WI38 (cell line): ENCODE data around the gene COL5A1.

ENCODE experiments used
- H3K4me3 ChIP-seq: 2 replicates; pipeline ENCODE4 v1.5.1; 2011; ENCODE audit warnings: low read depth, mild to moderate bottlenecking, control low read depth, low read length
- CTCF ChIP-seq: IDR thresholded peaks from 2 replicates; pipeline ENCODE4 v1.5.1; 2012; ENCODE audit warnings: low read depth, mild to moderate bottlenecking, control low read depth, low read length

The COL5A1 gene

DNA sequence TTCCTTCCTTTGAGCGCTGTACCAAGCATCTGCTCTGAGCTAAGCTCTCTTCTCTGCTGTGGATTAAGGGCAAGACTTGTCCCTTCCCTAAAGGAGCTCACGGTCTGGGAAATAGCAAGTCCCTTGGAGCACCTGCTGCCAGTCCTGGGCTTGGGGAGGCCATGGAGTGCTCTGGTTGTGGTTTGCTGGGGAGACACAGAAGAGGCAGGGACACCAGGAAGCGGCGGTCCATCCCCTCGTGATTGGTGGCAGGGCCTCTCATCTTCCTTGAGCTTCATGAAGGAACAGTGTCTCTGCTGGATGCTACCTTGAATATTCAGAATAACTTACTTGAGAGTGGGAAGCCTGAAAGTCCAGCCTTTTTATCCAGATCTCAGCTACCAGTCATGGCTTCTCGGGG is 35.3 kb downstream of the COL5A1 start:
- TF ChIP-seq CTCF, result no peak
- H3K4me3 ChIP-seq, result no peak overlapping the region

DNA sequence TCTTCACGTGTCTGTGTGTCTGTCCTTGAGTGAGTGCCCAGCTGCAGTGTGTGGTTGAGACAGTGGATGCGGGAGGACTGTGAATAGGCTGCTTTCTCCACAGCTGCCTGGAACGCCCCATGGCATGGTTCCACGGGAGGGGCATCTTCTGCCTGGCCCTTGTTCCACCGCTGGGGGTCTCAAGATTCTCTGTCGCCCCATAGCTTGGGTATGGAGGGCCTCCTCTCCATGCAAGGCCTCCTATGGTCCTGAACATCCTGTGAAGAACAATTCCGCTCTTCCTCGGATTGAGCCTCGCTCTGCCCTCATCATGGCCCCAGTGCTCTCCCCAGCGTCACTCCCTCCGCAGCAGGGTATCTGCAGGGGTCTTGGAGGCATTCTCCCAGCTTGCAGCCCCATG is 36.1 kb downstream of the COL5A1 start:
- TF ChIP-seq CTCF, result no peak
- H3K4me3 ChIP-seq, result no peak overlapping the region

DNA sequence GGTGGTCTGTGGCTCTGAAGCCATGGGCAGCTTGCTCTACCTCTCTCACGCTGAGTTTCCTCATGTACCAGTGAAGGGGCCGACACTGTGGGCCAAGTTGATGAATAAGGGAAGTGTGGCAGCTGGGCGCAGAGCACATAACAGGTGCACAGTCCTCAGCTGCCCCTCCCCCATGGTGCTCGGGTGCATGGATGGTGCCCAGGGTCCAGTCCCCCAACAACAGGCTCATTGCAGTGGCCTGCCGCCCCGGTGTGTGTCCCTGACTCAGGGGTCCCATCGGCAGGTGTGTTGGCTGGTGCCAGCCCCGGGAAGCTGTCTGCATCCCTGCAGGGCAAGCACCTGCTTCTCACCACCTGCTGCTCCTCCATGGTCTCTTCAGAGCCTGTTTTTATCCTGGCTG is 36.6 kb downstream of the COL5A1 start:
- no peak for TF ChIP-seq CTCF
- no peak overlapping the region for H3K4me3 ChIP-seq

DNA sequence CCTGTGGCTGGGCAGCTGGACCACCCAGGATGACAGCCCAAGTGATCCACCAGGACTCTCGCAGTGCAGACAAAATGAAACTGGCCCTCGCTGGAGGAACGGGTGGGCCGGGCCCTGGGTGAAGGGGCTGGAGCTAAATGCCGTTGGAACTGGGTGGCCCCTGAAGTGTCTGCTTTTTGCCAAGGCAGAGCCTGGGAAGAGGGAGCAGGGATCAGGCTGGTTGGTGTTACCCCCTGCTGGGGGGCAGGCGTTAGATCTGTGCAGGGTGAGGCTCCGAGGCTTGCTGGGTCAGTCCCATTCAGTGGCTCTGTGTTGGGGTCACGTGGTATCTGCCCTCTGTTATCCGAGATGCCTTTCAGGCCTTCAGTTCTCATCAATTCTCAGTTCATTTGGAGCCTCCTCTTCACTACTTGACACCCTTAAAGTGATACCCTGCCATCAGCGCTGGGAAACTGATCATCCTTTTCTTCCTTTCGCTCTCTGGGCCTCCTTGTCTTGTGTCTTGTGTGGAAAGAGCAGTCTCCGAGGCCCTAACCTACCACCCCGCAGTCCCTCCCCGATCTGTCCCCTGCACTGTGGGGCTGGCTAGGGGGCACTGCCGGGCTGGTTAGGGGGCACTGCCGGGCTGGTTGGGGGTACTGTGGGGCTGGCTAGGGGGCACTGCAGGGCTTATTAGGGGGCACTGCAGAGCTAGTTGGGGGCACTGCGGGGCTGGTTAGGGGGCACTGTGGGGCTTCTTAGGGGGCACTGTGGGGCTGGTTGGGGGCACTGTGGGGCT is 37.3 kb downstream of the COL5A1 start:
- no peak for TF ChIP-seq CTCF

DNA sequence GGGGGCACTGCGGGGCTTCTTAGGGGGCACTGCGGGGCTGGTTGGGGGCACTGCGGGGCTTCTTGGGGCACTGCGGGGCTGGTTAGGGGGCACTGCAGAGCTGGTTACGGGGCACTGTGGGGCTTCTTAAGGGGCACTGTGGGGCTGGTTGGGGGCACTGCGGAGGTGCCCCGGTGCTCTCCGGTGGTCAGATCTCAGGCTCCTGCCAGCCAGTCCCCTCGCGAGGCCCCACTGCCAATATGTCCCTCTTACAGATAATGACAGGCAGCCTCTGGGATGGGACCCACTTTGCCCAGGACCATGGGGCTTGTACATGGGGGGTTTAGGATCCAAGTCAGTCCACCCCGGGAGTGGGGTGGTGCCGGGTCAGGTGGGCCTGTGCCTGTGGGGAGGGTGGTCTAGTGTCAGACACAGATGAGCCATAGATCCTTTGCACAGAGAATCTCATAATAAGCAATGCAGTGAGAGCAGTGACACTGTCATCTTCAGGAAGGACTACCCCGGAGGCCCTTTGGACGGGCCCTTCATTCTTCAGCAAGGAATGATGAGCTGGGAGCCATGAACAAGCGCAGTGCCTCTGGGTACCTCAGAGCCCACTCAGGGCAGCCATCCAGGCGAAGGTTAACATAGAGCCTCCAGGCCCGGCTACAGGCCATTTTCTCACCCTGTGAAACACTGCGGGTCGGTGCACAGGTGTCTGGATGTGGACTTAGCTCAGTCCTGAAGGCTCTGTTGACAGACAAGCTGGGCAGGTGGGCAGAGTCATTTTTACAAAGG is 38.2 kb downstream of the COL5A1 start:
- TF ChIP-seq CTCF, result no peak
- H3K4me3 ChIP-seq, result no peak overlapping the region

More for the DNA sequence above, 37.3 kb downstream of the COL5A1 start:
- H3K4me3 ChIP-seq, result no peak overlapping the region

DNA sequence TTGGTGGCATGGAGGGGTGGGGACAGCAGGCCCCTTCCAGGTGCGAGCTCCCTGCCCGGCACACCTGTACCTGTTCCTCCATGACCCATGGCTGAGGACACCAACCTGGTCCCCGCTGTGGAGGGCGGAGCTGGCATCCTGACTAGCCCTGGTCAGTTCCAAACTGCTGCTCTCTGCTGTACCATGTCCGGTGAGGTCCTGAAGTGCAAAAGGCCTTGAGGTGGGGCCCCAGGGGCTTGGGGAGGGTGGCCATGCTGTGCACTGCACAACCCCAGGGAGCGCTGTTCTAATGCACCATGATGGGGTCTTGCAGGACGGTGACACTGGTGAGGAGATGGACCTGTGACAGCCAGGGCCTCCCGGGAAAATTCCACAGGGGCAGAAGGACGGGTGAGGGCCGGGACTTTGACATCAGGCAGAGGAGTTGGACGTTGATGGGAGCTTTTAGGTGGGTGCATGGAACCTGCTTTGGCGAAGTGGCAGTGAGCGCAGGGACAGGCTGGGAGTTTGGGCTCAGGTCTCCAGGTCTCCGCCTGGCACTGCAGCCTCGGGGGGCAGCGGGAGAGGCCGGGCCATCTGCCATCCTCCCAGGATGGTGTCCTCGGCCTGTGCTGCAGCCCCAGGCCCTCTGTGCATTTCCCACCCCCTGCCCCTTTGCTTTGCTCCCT is 38.9 kb downstream of the COL5A1 start:
- no peak for TF ChIP-seq CTCF
- no peak overlapping the region for H3K4me3 ChIP-seq
